Stimulated activated CD4-positive, alpha-beta T cell treated with anti-CD3 and anti-CD28 coated beads, Interleukin-1b, Interleukin-23, amount 100 ng/mL, for 24 hours (primary cell): ENCODE measurements around the gene IRGQ.
A peak's percentile ranks its signal among the peaks of the same experiment; 100 is the strongest.
"Not testable (repeated sequence)": the region's sequence is repeated elsewhere in the genome, so short reads cannot be mapped to it uniquely, and the experiment has no call there.

Source experiments
- DNase-seq, 4 experiments: peaks; one replicate each; pipeline ENCODE4 v3.0.0-alpha.2; 2020; ENCODE audit warnings: low read depth in 4 of 4, low spot score in 1 of 4

Gene IRGQ

GRCh38 chr19:43598445-43599240, 2.7 kb upstream of the IRGQ start:
- DNase-seq = no peak

GRCh38 chr19:43597876-43598275, 1.9 kb upstream of the IRGQ start:
- no peak for DNase-seq

- no peak for DNase-seq
Observed at GRCh38 chr19:43596842-43597461, 1.0 kb upstream of the IRGQ start.

GRCh38 chr19:43595605-43595998, 332 bp downstream of the IRGQ start:
- DNase-seq = no peak

- peak in 3 of 4 experiments; percentile 29 to 60 (median 52) for DNase-seq
Observed at GRCh38 chr19:43594710-43595604, 977 bp downstream of the IRGQ start.

- DNase-seq = no peak
Observed at GRCh38 chr19:43594081-43594697, 1.7 kb downstream of the IRGQ start.

- DNase-seq = no peak
Observed at GRCh38 chr19:43592800-43593350, 3.1 kb downstream of the IRGQ start.

GRCh38 chr19:43591904-43592772, 3.8 kb downstream of the IRGQ start:
- no peak for DNase-seq

- DNase-seq = no peak
Observed at GRCh38 chr19:43589678-43590077, 6.3 kb downstream of the IRGQ start.

GRCh38 chr19:43589277-43589676, 6.7 kb downstream of the IRGQ start:
- DNase-seq = no peak

- DNase-seq = not testable (repeated sequence)
Observed at GRCh38 chr19:43587029-43587428, 8.9 kb downstream of the IRGQ start.

- DNase-seq = no peak
Observed at GRCh38 chr19:43586346-43586745, 9.6 kb downstream of the IRGQ start.

- DNase-seq = no peak
Observed at GRCh38 chr19:43584484-43584883, 11.4 kb downstream of the IRGQ start.

- no peak for DNase-seq
Observed at GRCh38 chr19:43582495-43582894, 13.4 kb downstream of the IRGQ start.

- no peak for DNase-seq
Observed at GRCh38 chr19:43581467-43581866, 14.5 kb downstream of the IRGQ start.

- DNase-seq = no peak
Observed at GRCh38 chr19:43578787-43579186, 17.1 kb downstream of the IRGQ start.

- no peak for DNase-seq
Observed at GRCh38 chr19:43575955-43576878, 19.7 kb downstream of the IRGQ start.

GRCh38 chr19:43575156-43575950, 20.6 kb downstream of the IRGQ start, which contains the start of the genes PINLYP and XRCC1:
Gene PINLYP (plus strand): TSS chr19:43575801. CDS start chr19:43577192, 1,391 bp downstream.
Gene XRCC1 (minus strand): TSS chr19:43575527. CDS start chr19:43575458, 69 bp downstream.
- DNase-seq = peak; percentile 82 to 97 (median 93)
